Ishikawa (cell line): Measurements from ENCODE around the gene SRRM2.

Experiments
- CEBPB ChIP-seq: IDR thresholded peaks from 2 replicates; pipeline ENCODE4 v1.6.1; 2012
- CREB1 ChIP-seq: IDR thresholded peaks from 2 replicates; pipeline ENCODE4 v1.6.1; 2012; ENCODE audit warnings: low read depth
- EGR1 ChIP-seq: IDR thresholded peaks from 2 replicates; pipeline ENCODE4 v1.6.1; 2012
- EP300 ChIP-seq: IDR thresholded peaks from 2 replicates; pipeline ENCODE4 v1.6.1; 2012; ENCODE audit warnings: borderline replicate concordance
- FOXM1 ChIP-seq: IDR thresholded peaks from 2 replicates; pipeline ENCODE4 v1.6.1; 2012; ENCODE audit warnings: low read depth, borderline replicate concordance
- NFIC ChIP-seq: IDR thresholded peaks from 2 replicates; pipeline ENCODE4 v1.6.1; 2012
- RAD21 ChIP-seq: IDR thresholded peaks from 2 replicates; pipeline ENCODE4 v1.6.1; 2012; ENCODE audit warnings: low read depth
- TAF1 ChIP-seq: IDR thresholded peaks from 2 replicates; pipeline ENCODE4 v1.6.1; 2012; ENCODE audit warnings: low read depth, mild to moderate bottlenecking
- TCF12 ChIP-seq: IDR thresholded peaks from 2 replicates; pipeline ENCODE4 v1.6.1; 2012; ENCODE audit warnings: low read depth
- TEAD4 ChIP-seq: IDR thresholded peaks from 2 replicates; pipeline ENCODE4 v1.6.1; 2012
- YY1 ChIP-seq: IDR thresholded peaks from 2 replicates; pipeline ENCODE4 v1.6.1; 2012; ENCODE audit warnings: low read depth
- ZBTB7A ChIP-seq: IDR thresholded peaks from 2 replicates; pipeline ENCODE4 v1.6.1; 2012; ENCODE audit warnings: low read depth
- TF ChIP-seq, protein P1 (sequence below): IDR thresholded peaks from 2 replicates; pipeline ENCODE4 v1.6.1; 2012
- TF ChIP-seq, protein P2 (sequence below): IDR thresholded peaks from 2 replicates; pipeline ENCODE4 v1.6.1; 2012; ENCODE audit warnings: low read depth, mild to moderate bottlenecking

DNA sequence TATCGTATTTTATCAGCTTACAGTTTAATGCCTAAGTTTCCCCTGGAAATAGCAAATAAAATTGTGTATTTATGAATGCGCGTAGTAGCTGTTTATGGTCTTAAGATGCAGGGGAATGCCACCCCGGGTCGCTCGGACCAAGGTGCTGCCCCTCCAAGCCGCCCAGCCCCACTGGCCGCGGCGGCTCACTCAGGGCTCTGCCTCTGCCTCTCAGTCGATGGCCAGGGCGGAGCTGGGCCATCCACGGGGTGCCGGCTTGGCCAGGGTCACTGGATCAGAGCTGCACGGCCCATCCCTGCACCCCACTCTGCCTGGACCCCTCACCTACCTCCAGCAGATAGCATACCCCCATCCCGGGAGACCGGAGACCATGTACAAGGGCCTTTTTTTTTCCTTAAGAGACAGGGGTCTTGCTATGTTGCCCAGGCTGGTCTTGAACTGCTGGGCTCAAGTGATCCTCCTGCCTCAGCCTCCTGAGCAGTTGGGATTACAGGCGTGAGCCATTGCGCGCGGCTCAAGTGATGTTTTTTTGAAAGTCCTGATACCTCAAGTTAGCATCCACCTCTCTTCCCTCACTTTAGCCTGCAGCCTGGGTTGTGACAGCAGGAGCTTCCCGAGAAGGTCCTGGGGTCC lies 43.4 kb upstream of the SRRM2 start:
- TF ChIP-seq RAD21 (no peak), EP300 (no peak), EGR1 (no peak), FOXM1 (no peak), YY1 (no peak), CEBPB (no peak), TCF12 (no peak), TAF1 (no peak), CREB1 (no peak), ZBTB7A (no peak), TEAD4 (no peak), NFIC (no peak)
- TF ChIP-seq, protein P1, sequence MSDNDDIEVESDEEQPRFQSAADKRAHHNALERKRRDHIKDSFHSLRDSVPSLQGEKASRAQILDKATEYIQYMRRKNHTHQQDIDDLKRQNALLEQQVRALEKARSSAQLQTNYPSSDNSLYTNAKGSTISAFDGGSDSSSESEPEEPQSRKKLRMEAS, result no peak
- TF ChIP-seq, protein P2, sequence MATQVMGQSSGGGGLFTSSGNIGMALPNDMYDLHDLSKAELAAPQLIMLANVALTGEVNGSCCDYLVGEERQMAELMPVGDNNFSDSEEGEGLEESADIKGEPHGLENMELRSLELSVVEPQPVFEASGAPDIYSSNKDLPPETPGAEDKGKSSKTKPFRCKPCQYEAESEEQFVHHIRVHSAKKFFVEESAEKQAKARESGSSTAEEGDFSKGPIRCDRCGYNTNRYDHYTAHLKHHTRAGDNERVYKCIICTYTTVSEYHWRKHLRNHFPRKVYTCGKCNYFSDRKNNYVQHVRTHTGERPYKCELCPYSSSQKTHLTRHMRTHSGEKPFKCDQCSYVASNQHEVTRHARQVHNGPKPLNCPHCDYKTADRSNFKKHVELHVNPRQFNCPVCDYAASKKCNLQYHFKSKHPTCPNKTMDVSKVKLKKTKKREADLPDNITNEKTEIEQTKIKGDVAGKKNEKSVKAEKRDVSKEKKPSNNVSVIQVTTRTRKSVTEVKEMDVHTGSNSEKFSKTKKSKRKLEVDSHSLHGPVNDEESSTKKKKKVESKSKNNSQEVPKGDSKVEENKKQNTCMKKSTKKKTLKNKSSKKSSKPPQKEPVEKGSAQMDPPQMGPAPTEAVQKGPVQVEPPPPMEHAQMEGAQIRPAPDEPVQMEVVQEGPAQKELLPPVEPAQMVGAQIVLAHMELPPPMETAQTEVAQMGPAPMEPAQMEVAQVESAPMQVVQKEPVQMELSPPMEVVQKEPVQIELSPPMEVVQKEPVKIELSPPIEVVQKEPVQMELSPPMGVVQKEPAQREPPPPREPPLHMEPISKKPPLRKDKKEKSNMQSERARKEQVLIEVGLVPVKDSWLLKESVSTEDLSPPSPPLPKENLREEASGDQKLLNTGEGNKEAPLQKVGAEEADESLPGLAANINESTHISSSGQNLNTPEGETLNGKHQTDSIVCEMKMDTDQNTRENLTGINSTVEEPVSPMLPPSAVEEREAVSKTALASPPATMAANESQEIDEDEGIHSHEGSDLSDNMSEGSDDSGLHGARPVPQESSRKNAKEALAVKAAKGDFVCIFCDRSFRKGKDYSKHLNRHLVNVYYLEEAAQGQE, result no peak
